Thyroid gland (tissue), 4 donors: ENCODE measurements around the gene MED17. TPM values are rescaled to one million over a fixed set of nuclear protein-coding genes. Genes with fewer than 3 reads are reported as not detected.

Source experiments
- small RNA-seq: library from RNA; depleted of rRNA; stranded (forward); fragments of <200 nt; gene quantifications from one replicate; pipeline ENCODE3, GENCODE V24; 2016
- total RNA-seq, 4 donors: library from RNA; depleted of rRNA; stranded (reverse); fragments of >200 nt; gene quantifications; one replicate each; pipeline ENCODE4 v1.2.3, GENCODE V29; 2016

The MED17 gene
- total RNA-seq, 4 donors from 2014 or later = 34.6 to 56.3 (median 35.4) TPM

Small RNA genes within 50 kb of the gene (small RNA-seq; reads per million reads assigned to genes)
- not detected for gene RF00019
- not detected for gene SNORA40

Other genes starting within 250 kb of the MED17 start
- gene SMCO4, start 240.9 kb upstream of the MED17 start, total RNA-seq = 100 to 1,000 TPM in 2 of 4 donors, 10 to 100 TPM in 2; 38.6 to 135 (median 102) TPM
- 10 to 100 TPM; 24.4 to 31.1 (median 28.3) TPM for gene CEP295, start 122.6 kb upstream of the MED17 start, total RNA-seq
- gene TAF1D, start 42.8 kb upstream of the MED17 start, total RNA-seq = 100 to 1,000 TPM in 3 of 4 donors, 10 to 100 TPM in 1; 99.9 to 150 (median 125) TPM
- gene C11orf54, start 42.6 kb upstream of the MED17 start, total RNA-seq = 10 to 100 TPM; 46.6 to 71.4 (median 54.9) TPM
- gene VSTM5, start 66.3 kb downstream of the MED17 start, total RNA-seq = under 1 TPM in 2 of 4 donors, not detected in 2; 0.67 TPM
- gene HEPHL1, start 237.1 kb downstream of the MED17 start, total RNA-seq = under 1 TPM in 2 of 4 donors, not detected in 2; 0.21 to 0.24 TPM